H1 (cell line): Measurements from ENCODE around the gene DEDD2.
A peak's percentile ranks its signal among the peaks of the same experiment; 100 is the strongest.

ENCODE experiments used
- CTCF ChIP-seq, 3 experiments: IDR thresholded peaks; 1 replicate in 2 of 3; 2 replicates in 1 of 3; pipeline versions ENCODE4 v1.5.1 to v1.6.1; 2011; ENCODE audit warnings: low read length in 3 of 3, mild to moderate bottlenecking in 3 of 3, inconsistent platforms in 2 of 3, low read depth in 1 of 3, moderate library complexity in 1 of 3; ENCODE audit not compliant: insufficient read depth in 1 of 3; ENCODE audit errors: control extremely low read depth in 1 of 3
- SIN3A ChIP-seq, 2 experiments: IDR thresholded peaks in 1 of 2; conservative IDR thresholded peaks in 1 of 2; 2 replicates each; pipeline ENCODE4 v1.6.1; 2011 to 2012; ENCODE audit warnings: low read length in 2 of 2, improper control_type of control experiment in 1 of 2, low read depth in 1 of 2, mild to moderate bottlenecking in 1 of 2

DNA sequence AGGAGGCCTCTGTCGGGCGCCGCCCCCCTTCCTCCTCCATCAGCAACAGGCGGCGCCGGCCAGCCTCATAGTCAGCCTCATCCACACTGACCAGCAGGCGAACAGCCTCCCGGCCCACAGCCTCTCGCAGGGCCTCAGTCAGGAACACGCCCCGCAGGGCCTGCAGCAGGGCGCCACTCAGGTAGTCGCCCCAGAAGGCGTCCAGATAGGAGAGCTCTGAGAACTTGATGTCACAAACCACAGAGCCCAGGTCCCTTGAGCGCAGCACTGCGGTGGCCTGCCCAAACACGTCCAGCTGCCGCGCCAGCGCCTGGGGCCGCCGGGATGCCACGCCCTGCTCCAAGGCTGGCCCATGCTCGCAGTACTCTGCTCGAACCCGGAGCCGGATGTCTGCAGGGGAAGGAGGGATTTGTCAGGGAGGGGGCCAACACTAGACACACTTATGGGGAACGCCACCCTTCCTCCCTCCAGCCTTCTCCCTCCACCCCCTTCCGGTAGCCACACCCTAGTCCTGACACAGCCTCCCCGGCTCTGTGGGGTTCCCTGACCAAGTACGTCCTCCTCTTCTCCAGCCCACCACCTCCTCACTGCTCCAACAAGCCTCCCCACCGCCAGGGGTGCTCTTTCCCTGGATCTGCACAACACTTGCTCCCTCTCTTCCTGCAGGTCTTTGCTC is 17.9 kb downstream of the DEDD2 start:
- TF ChIP-seq CTCF (IDR thresholded peaks at IDR 0.05; ENCODE audit: control extremely low read depth in 1 of 3, insufficient read depth in 1 of 3, low read depth in 1 of 3, low read length in 3 of 3): peak; percentile 46 to 73 (median 62); a peak in 3 of 4 replicates
- no peak for TF ChIP-seq SIN3A (conservative IDR thresholded peaks at IDR 0.05 in 1 of 2, IDR thresholded peaks at IDR 0.05 in 1 of 2; ENCODE audit: low read depth in 1 of 2, low read length in 2 of 2)
